K562 (cell line): ENCODE results near the gene FREM1. TPM values are rescaled to one million over a fixed set of nuclear protein-coding genes. Genes with fewer than 3 reads are reported as not detected.

Experiments
- ATAC-seq: fragments of 200-7000 bp; cut with Tn5 transposase; 3 replicates; pipeline ENCODE4 v1.9.1; 2020; ENCODE audit warnings: moderate library complexity
- BruUV-seq: library from RNA; stranded (reverse); fragments of 400-500 nt; replicated peaks from 2 replicates; lab custom pipeline; 2021; lab: Mats Ljungman, UMichigan
- CTCF ChIA-PET: fragments of 300-600 bp; formaldehyde crosslinking; extraction: SDS; loops from one replicate; lab custom pipeline; 2021; ENCODE audit warnings: low intra/inter-chr PET ratio; lab: Yijun Ruan, JAX
- POLR2A ChIA-PET: fragments of 300-600, 350-650 bp; sonication (Branson Sonifier 250); formaldehyde crosslinking; extraction: SDS; loops from one replicate; lab custom pipeline; 2021; ENCODE audit warnings: antibody characterized with exemption, inconsistent platforms; lab: Yijun Ruan, JAX
- DNase-seq, 4 experiments: peaks; one replicate each; pipeline versions ENCODE4 v3.0.0 to v3.0.0-alpha.2; 2011 to 2018; ENCODE audit warnings: low spot score in 3 of 4, mixed read lengths in 3 of 4; ENCODE audit errors: extremely low read depth in 1 of 4
- FAIRE-seq: peaks from 2 replicates; lab custom pipeline; 2011; peaks lifted over from hg19 to GRCh38; lab: Jason Lieb, UNC
- H2AFZ ChIP-seq: 2 replicates; pipeline ENCODE4 v1.6.0; 2011; ENCODE audit warnings: low read depth, low read length, control low read depth, inconsistent platforms
- H3K27ac ChIP-seq: fragments of 200-600 bp; 3 replicates; pipeline ENCODE4 v1.8.0; 2011; ENCODE audit warnings: low read depth, mild to moderate bottlenecking, control low read depth, inconsistent platforms, low read length, moderate library complexity, mixed read lengths; ENCODE audit errors: extremely low read depth
- H3K27me3 ChIP-seq, 2 experiments: fragments of 300-600 bp in 1 of 2; 2 replicates in 1 of 2; 3 replicates in 1 of 2; pipeline versions ENCODE4 v1.6.0 to v1.8.0; 2011; ENCODE audit warnings: inconsistent platforms in 2 of 2, low read length in 2 of 2, mild to moderate bottlenecking in 1 of 2, mixed read lengths in 1 of 2, moderate library complexity in 1 of 2; ENCODE audit not compliant: control insufficient read depth in 2 of 2, insufficient read depth in 2 of 2
- H3K36me3 ChIP-seq: fragments of 300-600 bp; 3 replicates; pipeline ENCODE4 v1.8.0; 2011; ENCODE audit warnings: mild to moderate bottlenecking, low read length, inconsistent platforms; ENCODE audit not compliant: control insufficient read depth, insufficient read depth
- H3K4me1 ChIP-seq, 2 experiments: fragments of 200-600 bp in 1 of 2; replicated peaks in 1 of 2; 2 replicates in 1 of 2; 3 replicates in 1 of 2; pipeline versions ENCODE4 v1.5.1 to v1.8.0; 2011; ENCODE audit warnings: inconsistent platforms in 2 of 2, low read length in 2 of 2, mild to moderate bottlenecking in 1 of 2, mixed read lengths in 1 of 2, moderate library complexity in 1 of 2; ENCODE audit not compliant: control insufficient read depth in 2 of 2, insufficient read depth in 2 of 2
- H3K4me2 ChIP-seq: 2 replicates; pipeline ENCODE4 v1.6.1; 2011; ENCODE audit warnings: low read length, control low read depth, inconsistent platforms, mixed read lengths; ENCODE audit not compliant: insufficient read depth
- H3K4me3 ChIP-seq: fragments of 200-600 bp; sonication (generic), shearing (Covaris generic); 2 replicates; pipeline ENCODE4 v1.5.1; 2016; ENCODE audit warnings: control low read depth, inconsistent platforms
- H3K79me2 ChIP-seq: fragments of 200-600 bp; 3 replicates; pipeline ENCODE4 v1.8.0; 2011; ENCODE audit warnings: low read length, inconsistent platforms; ENCODE audit not compliant: control insufficient read depth, insufficient read depth
- H3K9ac ChIP-seq, 2 experiments: 2 replicates each; pipeline versions ENCODE4 v1.6.0 to v1.6.1; 2011; ENCODE audit warnings: low read depth in 2 of 2, low read length in 2 of 2, control low read depth in 1 of 2, inconsistent platforms in 1 of 2, mild to moderate bottlenecking in 1 of 2, mixed read lengths in 1 of 2; ENCODE audit not compliant: insufficient read depth in 1 of 2
- H3K9me1 ChIP-seq: one replicate; pipeline ENCODE4 v1.6.0; 2011; ENCODE audit warnings: inconsistent platforms, mild to moderate bottlenecking, low read length, moderate library complexity; ENCODE audit not compliant: control insufficient read depth, insufficient read depth
- H3K9me3 ChIP-seq: replicated peaks from 2 replicates; pipeline ENCODE4 v1.5.1; 2011; ENCODE audit warnings: low read depth, low read length, inconsistent platforms; ENCODE audit not compliant: control insufficient read depth, insufficient read depth
- H4K20me1 ChIP-seq: replicated peaks from 2 replicates; pipeline ENCODE4 v1.6.1; 2011; ENCODE audit warnings: low read length, inconsistent platforms, mixed read lengths; ENCODE audit not compliant: control insufficient read depth, insufficient read depth
- in situ Hi-C: fragments of 300-500 bp; cut with MboI; formaldehyde crosslinking; loops from 4 replicates; pipeline ENCODE4 v1.15.0; 2018; ENCODE audit warnings: inconsistent platforms, mixed read lengths
- intact Hi-C: fragments of 100-400 bp; cut with micrococcal nuclease; formaldehyde crosslinking; loops from 2 replicates; pipeline ENCODE4 v1.14.2; 2022
- polyA plus RNA-seq, 8 experiments: library from polyadenylated mRNA; depleted of rRNA in 4 of 8; stranded (reverse) in 5 of 8; unstranded in 3 of 8; fragments of >200 nt; fragmentation: Nextera tagmentation in 2 of 8; fragmentation: Illumina TruSeq in 1 of 8; extraction: Ambion mirVana in 2 of 8; extraction: Trizol in 1 of 8; gene quantifications; 2 replicates each; pipeline versions ENCODE4 v1.2.1 to v1.2.3, GENCODE V29; 2011 to 2014; ENCODE audit warnings: inconsistent platforms in 1 of 8, missing spikeins in 1 of 8
- total RNA-seq, 7 experiments: library from RNA; depleted of rRNA in 6 of 7; stranded (reverse); fragments of >200 nt in 6 of 7; fragmentation: Illumina TruSeq in 2 of 7; extraction: Trizol in 2 of 7; gene quantifications; 2 replicates each; pipeline versions ENCODE4 v1.2.1 to v1.2.3, GENCODE V29; 2011 to 2021; ENCODE audit warnings: low replicate concordance in 1 of 7
- TF ChIP-seq, protein P1 (sequence below): fragments of 250-450 bp; sonication (Bioruptor Pico); IDR thresholded peaks from 2 replicates; pipeline ENCODE4 v1.8.0; 2021; ENCODE audit warnings: moderate library complexity, mild to moderate bottlenecking, inconsistent platforms
- TF ChIP-seq, protein P2 (sequence below), 2 experiments: fragments of 450-650 bp; IDR thresholded peaks; 2 replicates each; pipeline ENCODE4 v1.6.1; 2016; ENCODE audit warnings: mild to moderate bottlenecking in 2 of 2, borderline replicate concordance in 1 of 2, low read depth in 1 of 2, moderate library complexity in 1 of 2

FREM1 gene
- total and polyA plus RNA-seq, 9 of the 15 experiments (the other 6 are each of a cell fraction or from before 2014, with no cell fraction given) = 0.03 to 0.24 (median 0.13) TPM; not detected in 2

DNA sequence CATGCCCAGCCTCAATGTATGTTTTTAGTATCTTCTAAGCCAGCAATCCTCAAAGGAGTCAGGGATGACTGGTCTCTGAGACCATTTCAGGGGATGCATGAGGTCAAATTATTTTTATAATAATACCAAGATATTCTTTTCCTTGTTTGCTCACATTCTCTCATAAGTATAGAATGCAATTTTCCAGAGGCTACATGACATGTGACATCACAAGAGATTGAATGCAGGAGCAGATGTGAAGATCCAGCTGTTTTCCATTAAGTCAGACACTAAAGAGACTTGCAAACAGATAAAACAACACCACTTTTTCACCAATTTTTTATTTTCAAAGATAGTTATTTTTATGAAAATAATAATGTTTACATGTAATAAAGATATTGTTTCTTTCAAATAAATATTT, 22.0 kb upstream of the FREM1 start:
- H3K27ac ChIP-seq = no peak overlapping the region
- ChIA-PET CTCF (no interaction called here), POLR2A (no interaction called here)
- no peaks in the 10 kb centered on the region for H3K79me2 ChIP-seq
- in situ Hi-C loops = no loop called here
- H3K9me1 ChIP-seq = no peaks in the 10 kb centered on the region
- no peaks in the 10 kb centered on the region for H3K27me3 ChIP-seq
- no peak overlapping the region for H2AFZ ChIP-seq
- peaks cover 0 to 2% of the 10 kb centered on the region in 2 experiments; a peak in 1 of 5 replicates for H3K4me1 ChIP-seq
- H3K9me3 ChIP-seq = no peaks in the 10 kb centered on the region
- intact Hi-C loops = no loop called here
- TF ChIP-seq, protein P1, sequence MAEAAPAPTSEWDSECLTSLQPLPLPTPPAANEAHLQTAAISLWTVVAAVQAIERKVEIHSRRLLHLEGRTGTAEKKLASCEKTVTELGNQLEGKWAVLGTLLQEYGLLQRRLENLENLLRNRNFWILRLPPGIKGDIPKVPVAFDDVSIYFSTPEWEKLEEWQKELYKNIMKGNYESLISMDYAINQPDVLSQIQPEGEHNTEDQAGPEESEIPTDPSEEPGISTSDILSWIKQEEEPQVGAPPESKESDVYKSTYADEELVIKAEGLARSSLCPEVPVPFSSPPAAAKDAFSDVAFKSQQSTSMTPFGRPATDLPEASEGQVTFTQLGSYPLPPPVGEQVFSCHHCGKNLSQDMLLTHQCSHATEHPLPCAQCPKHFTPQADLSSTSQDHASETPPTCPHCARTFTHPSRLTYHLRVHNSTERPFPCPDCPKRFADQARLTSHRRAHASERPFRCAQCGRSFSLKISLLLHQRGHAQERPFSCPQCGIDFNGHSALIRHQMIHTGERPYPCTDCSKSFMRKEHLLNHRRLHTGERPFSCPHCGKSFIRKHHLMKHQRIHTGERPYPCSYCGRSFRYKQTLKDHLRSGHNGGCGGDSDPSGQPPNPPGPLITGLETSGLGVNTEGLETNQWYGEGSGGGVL (CRISPR knock-in tag) = no peak
- TF ChIP-seq, protein P2, sequence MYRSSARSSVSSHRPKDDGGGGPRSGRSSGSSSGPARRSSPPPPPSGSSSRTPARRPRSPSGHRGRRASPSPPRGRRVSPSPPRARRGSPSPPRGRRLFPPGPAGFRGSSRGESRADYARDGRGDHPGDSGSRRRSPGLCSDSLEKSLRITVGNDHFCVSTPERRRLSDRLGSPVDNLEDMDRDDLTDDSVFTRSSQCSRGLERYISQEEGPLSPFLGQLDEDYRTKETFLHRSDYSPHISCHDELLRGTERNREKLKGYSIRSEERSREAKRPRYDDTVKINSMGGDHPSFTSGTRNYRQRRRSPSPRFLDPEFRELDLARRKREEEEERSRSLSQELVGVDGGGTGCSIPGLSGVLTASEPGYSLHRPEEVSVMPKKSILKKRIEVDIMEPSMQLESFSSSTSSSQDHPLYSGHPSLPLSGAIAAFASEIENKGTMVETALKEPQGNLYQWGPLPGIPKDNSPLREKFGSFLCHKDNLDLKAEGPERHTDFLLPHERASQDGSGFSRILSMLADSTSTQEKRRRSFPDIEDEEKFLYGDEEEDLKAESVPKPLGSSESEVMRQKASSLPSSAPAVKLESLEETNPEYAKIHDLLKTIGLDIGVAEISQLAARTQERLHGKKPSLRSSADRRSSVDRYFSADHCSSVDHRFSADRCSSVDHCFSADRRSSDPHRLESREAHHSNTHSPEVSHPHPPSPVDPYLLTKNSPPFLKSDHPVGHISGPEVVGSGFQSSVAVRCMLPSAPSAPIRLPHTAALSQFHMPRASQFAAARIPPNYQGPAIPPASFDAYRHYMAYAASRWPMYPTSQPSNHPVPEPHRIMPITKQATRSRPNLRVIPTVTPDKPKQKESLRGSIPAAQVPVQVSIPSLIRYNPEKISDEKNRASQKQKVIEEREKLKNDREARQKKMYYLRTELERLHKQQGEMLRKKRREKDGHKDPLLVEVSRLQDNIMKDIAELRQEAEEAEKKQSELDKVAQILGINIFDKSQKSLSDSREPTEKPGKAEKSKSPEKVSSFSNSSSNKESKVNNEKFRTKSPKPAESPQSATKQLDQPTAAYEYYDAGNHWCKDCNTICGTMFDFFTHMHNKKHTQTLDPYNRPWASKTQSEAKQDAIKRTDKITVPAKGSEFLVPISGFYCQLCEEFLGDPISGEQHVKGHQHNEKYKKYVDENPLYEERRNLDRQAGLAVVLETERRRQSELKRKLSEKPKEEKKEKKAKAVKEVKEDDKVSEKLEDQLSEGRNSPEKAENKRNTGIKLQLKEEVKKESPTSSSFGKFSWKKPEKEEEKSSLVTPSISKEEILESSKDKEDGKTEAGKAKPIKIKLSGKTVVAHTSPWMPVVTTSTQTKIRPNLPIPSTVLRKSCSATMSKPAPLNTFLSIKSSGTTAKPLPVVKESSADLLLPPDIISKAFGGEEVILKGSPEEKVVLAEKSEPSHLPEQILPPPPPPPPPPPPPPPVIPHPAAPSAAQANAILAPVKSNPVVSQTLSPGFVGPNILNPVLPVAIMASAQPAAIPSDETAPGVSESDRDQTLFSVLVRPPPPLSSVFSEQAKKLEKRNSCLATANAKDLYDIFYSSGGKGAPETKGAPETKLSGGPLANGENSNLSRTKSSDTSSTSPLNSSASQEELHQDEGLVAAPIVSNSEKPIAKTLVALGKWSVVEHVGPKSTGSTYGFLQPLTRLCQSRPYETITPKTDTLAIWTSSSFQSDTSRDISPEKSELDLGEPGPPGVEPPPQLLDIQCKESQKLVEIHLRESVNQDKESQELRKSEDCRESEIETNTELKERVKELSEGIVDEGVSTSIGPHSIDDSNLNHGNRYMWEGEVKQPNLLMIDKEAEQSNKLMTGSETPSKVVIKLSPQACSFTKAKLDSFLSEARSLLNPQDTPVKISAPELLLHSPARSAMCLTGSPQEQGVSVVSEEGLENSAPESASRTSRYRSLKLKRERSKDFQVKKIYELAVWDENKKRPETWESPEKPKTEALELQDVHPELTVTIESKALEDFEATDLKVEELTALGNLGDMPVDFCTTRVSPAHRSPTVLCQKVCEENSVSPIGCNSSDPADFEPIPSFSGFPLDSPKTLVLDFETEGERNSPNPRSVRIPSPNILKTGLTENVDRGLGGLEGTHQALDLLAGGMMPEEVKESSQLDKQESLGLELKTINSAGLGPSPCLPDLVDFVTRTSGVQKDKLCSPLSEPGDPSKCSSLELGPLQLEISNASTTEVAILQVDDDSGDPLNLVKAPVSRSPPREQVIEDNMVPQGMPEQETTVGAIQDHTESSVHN (IDR thresholded peaks at IDR 0.05; ENCODE audit: borderline replicate concordance in 1 of 2, low read depth in 1 of 2) = no peak
- TF ChIP-seq, all 486 proteins: peak for 0
- H3K36me3 ChIP-seq = no peaks in the 10 kb centered on the region
- ATAC-seq (no peak), DNase-seq (no peak), FAIRE-seq (no peak)
- no peak overlapping the region for H3K4me3 ChIP-seq
- no peak overlapping the region for H3K9ac ChIP-seq
- no peak overlapping the region for H3K4me2 ChIP-seq
- no peaks in the 10 kb centered on the region for H4K20me1 ChIP-seq
- BruUV-seq = no TSS peak
